ENCODE measurements around the gene PATZ1. TPM values are rescaled to one million over a fixed set of nuclear protein-coding genes. Genes with fewer than 3 reads are reported as not detected.

The PATZ1 gene
- total and polyA plus RNA-seq, 2 of the 8 experiments (the other 6 are each of a cell fraction or from before 2014, with no cell fraction given): 62.1 to 70.9 TPM

DNA sequence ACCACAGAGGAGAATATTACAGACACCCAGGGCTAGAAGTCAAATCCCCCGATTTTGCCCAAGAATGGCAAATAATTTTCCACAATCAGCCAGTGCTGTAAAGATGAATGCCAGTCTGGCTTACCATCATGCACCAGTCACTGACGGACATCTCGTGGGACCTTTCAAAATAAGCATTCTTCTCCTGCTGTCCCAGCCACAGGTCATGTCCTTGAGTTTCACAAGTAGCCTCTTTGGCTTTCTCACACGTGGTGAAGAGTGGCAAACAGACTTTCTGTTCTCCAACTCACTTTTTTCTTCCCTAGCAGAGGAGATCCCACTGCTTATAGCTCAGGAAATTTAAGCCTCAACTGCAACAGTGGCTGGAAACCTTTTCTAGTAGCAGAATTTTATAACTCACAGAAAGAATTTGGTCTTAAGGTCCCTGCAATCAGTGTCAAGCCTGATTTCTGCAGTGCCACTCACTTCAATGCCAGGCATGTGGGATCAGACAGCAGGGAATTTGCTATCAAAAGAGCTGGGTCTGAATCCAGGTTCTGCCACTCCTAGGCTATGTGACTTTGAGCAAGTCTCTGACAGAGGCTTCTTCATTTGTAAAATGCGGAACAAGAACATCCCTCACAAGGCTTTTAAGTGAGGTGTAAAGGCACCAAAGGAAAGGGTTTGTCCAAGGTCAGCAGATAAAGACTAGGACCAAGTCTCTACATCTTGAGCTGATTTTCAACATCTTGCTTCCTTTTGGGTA, 57.5 kb downstream of the PATZ1 start (continued):
- TF ChIP-seq POU5F1 (IDR thresholded peaks at IDR 0.05; ENCODE audit: low read depth, low read length) (no peak), HDAC6 (IDR thresholded peaks at IDR 0.05; ENCODE audit: low read depth, low read length) (no peak), RXRA (IDR thresholded peaks at IDR 0.05; ENCODE audit: insufficient read depth, low read depth, low read length) (no peak), SAP30 (IDR thresholded peaks at IDR 0.05; ENCODE audit: insufficient read depth, insufficient replicate concordance, low read length) (no peak), CTBP2 (IDR thresholded peaks at IDR 0.05; ENCODE audit: borderline replicate concordance, insufficient read depth, insufficient read length, low read length) (no peak)
- TF ChIP-seq, protein P1, sequence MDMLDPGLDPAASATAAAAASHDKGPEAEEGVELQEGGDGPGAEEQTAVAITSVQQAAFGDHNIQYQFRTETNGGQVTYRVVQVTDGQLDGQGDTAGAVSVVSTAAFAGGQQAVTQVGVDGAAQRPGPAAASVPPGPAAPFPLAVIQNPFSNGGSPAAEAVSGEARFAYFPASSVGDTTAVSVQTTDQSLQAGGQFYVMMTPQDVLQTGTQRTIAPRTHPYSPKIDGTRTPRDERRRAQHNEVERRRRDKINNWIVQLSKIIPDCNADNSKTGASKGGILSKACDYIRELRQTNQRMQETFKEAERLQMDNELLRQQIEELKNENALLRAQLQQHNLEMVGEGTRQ (IDR thresholded peaks at IDR 0.05; ENCODE audit: low read length): no peak
